GM19467 (cell line): ENCODE results near the gene RNF215.
"Not testable (repeated sequence)": the region's sequence is repeated elsewhere in the genome, so short reads cannot be mapped to it uniquely, and the experiment has no call there.

Experiments used
- ATAC-seq: cut with Tn5 transposase; IDR thresholded peaks from one replicate; pipeline ENCODE4 v1.9.1; 2021; ENCODE audit warnings: mild to moderate bottlenecking, moderate library complexity; ENCODE audit not compliant: unreplicated experiment

RNF215 gene

DNA sequence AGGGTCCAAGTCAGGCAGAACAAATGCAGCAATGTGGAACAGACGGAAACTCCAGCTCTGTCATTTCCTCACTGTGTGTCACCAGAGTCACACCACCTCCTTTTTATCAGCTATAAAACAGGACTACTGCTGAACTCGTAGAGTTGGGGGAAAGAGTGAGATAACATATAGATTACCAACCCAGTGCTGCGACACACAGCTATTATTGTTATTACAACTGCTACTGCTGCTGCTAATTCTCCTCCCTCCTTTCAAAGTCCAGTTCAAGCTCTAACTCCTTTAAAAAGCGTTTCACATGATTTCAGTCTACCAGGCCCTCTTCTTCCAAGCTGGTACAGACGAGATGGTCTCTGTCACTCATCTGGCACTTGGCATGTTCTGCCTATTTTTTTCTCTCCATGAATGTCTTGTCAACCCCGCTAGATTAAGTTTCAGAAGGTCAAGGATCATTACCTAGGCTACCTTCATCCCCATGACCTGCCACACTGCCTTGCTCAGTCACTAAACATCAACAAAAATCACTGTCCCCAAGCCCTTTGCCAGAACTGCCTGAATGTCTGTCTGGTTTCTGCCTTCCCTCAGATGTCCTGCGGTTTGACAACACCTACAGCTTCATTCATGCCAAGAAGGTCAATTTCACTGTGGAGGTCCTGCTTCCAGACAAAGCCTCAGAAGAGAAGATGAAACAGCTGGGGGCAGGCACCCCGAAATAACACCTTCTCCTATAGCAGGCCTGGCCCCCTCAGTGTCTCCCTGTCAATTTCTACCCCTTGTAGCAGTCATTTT, 34.7 kb upstream of the RNF215 start:
- no peak for ATAC-seq

DNA sequence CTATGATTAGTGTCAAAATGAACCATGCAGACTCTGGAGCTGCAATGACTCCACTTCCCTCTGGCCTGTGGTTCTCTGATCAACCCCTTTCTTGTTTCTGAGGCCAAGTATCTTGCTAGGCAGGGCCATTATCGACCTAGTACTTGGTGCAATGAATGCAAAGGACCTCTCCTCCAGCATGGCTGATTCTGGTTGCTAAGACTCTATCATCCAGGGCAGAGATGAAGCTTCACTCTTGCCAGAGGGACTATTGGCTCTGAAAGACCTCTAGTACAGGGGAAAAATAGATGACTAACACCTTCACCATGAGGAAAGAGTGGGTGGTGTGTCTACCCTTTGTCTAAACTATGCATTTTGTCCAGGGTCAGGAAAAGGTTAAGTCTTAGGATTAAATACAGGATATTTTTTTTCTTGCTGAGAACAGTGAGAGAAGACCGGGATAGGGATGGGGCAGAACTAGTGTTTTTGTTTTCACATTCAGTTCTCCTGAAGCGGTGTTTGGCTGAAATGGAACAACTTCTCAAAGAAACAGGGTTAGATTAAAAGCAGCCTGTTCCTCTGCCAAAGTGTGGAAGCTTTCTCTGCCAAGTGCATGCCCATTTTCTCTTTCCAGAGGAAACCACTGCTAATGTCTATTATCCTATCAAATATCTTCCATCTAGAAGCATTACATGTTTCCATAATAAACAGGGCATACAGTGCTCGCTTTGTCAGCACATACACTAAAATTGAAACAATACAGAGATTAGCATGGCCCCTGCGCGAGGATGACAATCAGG, 33.3 kb upstream of the RNF215 start:
- no peak for ATAC-seq

DNA sequence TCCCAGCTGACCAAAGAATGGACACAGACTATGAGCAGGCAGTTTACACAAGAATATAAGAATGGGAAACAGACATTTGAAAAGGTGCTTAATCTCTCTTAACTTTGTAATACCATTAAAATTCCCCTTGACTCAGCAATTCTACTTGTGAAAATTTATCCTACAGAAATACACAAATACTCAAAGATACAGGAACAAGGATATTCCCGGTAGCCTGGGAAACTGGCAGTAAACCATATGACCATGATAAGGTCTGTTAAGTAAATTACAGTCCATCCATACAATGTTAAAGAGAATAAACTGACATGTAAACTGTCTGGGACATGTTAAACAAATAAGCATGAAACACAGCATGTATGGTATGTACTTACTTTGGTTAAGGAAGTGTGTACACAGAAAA, 29.6 kb upstream of the RNF215 start:
- no peak for ATAC-seq

DNA sequence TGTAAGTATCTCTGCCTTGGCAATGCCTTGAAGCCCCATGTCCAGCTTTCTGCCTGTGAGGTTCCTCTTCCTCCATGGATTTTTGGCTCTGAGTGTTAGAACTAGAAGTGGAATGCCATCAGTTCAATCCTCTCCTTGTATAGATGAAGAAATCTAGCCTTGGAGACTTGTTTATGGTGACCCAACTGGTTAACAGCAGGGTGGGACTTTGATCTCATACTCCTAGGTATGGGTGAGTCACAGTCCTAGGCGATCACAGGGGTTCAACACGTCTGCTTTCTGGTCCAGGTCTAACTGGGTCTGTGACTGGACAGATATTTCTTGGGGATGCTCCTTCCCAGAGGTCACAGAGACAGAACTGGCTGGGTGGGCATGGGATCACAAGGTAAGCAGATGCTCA, 29.2 kb upstream of the RNF215 start:
- ATAC-seq, result no peak

DNA sequence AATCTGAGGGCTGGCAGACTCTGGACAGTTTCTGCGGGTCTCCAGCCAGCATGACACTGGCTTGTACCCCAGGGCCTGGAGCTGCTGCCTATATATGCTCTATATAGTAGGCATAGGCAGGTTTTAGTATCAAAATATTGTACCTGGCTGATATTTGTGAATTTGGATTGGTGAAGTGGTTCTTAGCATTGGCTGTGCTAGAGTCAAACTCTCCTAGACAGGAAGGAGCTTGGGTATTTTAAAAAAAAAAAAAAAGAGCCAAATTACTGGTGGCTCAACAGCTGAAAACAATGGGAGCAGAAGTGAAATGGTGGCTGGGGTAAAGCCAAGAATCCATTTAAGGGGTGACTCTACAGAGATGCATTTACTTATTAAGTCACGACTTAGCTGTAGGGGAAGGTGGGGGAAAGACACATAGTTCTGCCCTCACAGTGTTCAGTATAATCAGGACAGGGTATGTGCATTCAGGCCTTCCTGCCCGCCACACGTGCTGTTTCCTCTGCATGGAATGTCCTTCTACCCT, 27.4 kb upstream of the RNF215 start:
- ATAC-seq, result no peak

DNA sequence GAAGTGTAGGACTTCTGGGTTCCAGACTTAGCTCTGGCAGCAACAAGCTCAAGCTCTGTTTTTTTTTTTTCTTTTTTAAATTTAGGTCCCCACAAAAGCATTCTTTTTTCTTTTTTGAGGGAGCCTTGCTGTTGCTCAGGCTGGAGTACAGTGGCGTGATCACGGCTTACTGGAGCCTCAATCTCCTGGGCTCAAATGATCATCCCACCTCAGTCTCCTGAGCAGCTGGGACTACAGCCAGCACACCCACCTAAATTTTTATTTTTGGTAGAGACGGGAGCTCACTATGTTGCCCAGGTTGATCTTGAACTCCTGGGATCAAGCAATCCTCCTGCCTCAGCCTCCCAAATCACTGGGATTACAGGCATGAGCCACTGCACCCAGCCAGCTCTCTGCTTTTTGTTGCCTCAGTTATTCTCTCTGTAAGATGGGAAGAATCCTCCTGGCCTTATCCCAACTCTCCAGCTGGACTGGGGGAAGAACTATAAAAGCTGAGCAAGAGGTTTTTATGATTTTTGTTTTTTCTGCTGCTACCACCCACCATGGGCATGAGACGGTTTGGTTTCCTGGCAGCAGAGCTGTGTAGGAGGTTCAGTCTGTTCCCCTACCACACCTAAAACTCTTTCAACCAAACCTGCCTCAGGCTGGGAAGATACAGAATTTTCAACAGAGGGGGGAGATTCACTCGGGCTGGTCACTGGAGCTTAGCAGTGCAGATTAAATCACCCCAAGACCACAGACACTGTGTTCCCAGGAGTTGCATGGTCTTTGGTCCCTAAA, 26.7 kb upstream of the RNF215 start:
- ATAC-seq, result no peak

DNA sequence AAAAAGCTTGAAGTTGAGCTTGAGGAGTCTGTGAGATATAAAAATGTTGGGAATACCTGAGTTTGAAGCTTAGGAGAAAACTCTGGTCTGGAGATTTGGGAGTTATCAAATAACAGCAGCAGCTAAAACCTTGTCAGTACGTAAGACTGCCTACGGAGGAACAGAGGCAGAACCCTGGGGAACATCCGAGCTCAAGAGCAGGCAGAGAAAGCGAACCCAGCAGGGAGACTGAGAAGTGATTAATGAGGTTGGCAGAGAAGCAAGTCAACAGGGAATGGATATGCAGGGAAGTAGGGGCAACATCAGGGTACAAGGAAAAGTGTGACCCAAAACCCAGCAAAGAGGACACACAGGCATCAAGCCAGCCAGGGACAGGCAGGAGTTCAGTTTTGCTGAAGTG, 25.8 kb upstream of the RNF215 start:
- ATAC-seq, result no peak

DNA sequence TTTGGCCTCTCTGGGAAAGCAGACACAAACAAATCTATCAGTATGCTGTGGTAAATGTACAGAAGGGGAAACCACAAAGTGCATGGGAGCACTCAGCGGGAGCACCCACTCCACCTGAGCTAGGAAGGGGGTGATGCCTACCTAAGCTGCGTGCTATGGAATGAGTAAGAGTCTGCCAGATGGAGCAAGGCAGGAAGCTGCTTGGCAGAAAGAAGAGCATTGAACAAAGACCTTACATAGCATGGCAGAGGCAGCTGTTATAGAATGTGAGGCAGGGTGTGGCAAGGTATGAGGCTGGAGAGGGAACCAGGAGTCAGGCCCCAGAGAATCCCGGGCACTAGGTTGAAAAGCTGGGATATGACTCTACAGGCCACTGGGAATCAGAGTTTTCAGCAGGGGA, 24.6 kb upstream of the RNF215 start:
- no peak for ATAC-seq

DNA sequence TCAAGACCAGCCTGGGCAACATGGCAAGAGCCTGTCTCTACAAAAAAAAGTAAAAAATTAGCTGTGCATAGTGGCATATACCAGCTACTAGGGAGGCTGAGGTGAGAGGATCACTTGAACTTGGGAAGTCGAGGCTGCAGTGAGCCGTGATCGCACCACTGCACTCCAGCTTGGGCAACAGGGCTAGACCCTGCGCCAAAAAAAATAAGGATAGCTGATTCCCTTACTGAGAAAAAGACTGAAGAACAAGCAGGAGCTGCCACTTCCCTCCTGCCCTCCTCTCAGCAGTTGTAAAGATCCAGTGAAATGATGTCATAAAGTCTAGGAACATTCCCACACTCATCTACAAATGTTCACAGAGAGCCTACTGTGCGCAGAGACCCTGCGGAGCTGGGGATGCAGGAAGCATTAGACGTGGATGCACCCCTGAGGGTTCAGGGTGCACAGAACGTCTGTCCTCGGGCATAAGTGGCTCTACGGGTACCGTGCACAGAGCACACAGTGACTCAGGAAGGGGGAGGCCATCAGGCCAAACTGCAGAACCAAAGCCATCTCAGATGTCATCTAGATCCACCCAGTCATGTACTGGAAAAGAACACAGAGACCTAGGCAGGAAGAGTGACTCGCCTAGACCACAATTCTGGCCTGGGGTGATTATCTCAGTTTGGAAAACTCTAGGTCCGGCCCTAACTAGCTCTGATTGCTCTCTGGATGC, 21.3 kb upstream of the RNF215 start:
- ATAC-seq, result no peak

DNA sequence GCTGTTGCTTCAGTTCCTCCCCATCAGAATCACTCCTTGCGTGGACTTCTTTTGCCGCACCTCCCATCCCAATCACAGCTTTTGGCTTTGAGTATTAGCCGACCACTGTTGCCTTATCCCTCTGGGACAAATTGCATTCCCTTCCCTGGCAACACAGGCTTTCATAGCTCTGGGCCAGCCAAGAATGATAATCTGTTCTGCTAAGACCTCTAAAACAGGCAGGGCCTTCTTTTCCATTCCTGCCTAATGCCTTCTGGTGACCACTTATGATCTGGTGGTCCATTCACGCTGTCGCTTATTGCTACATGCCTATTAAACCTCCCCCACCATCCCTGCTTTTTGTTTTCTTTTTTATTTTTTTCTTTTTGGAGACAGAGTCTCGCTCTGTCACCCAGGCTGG, 19.2 kb upstream of the RNF215 start:
- ATAC-seq, result no peak

DNA sequence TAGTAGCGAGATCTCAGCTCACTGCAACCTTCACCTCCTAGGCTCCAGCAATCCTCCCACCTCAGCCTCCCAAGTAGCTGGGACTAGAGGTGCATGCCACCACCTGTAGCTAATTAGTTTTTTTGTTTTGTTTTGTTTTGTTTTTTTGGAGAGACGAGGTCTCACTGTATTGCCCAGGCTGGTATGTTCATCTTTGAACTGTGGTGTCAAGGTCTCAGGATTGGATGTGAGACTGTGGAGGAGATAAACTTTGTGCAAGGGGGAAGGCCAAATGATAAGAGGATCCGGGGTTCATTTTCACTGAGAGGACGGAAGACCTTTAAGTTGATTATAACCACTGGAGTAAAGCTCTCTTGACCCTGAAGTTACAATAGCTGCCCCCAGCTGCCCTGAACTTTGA, 18.5 kb upstream of the RNF215 start:
- ATAC-seq, result no peak

DNA sequence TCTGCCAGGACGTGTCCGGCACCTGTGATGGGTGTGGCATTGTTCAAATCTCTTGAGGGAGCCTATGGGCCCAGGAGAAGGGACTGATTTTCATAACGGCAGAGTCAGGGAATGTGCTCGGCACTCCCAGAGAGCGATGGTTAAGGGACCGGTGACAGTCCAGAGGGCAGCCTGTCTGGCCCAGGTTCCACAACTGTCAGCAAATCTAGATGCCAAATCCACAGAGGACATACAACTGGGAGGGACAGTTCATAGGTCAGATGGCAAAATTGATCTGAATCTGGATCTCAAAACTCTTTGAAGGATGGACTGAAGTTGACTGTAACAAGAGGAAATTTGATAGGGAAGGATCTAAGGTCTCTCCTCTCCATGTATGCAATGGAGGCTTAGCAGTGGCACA, 17.1 kb upstream of the RNF215 start:
- ATAC-seq, result no peak

DNA sequence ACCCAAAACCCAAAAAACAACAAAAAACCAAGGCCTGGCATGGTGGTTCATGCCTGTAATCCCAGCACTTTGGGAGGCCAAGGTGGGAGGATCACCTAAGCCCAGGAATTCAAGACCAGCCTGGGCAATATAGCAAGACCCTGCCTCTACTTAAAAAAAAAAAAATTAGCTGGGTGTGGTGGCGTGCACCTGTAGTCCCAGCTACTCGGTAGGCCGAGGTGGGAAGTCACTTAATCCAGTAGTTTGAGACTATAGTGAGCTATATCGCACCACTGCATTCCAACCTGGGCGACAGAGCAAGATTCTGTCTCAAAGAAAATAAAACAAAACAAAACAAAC, 15.5 kb upstream of the RNF215 start:
- not testable (repeated sequence) for ATAC-seq

DNA sequence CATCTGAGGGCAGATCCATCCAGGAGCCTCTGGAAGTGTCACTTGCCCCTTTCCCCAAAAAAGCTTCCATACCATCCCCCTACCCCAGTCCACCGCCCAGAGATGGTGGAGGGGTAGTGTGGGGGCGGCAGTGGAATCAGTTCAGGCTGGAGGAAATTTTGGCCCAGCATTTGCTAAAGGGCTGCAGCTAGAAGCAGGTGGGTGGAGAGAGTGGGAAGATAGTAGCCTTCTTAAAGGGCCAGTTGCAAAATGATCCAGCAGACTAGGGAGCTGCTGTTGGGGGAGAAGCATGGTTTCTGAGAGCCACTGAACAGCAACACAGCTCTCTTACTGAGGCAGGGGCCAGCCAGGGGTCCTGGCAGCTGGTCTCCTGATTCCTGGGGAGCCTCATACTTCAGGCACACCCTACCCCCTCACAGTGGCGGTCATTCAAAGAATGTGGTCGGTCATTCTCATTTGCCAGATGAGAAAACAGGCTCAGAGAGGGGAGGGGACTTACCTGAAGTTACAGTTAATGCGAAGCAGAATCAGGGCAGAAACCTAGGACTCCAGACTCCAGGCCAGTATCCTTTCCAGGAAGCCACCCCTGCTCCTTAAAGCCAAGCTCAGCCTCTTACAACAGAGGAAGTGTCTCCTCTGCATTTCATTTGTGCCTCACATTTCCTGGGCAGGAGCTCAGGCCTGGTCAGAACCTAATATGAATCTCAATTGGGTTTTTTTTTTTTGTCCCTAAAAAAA, 15.0 kb upstream of the RNF215 start:
- ATAC-seq, result no peak

DNA sequence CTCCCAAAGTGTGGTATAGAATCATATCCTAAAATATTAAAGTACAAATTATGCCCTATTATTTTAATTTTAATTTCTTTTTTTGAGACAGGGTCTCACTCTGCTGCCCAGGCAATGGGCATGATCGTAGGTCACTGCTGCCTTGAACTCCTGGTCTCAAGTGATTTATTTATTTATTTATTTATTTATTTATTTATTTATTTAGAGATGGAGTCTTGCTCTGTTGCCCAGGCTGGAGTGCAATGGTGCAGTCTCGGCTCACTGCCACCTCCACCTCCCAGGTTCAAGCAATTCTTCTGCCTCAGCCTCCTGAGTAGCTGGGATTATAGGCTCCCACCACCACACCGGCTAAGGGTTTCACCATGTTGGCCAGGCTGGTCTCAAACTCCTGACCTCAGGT, 13.8 kb upstream of the RNF215 start:
- not testable (repeated sequence) for ATAC-seq

DNA sequence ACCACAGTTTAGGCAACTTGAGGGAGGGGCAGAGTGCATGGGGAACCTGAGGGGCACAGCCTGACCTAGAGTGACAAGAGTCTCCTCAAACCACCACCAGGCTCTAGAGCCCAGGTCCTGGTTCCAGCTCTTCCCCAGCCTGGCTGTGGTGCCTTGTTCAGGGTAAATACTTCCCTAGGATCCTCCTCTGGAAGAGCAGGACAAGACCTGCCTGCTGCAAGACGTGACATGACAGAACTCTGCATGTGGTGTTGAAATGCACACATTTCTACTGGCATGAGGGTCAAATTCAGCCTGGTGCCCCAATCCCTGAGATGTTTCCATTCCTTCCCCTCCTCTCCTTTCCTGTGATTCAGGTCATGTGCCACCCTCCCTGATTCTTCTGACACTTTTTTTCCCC, 12.9 kb upstream of the RNF215 start:
- ATAC-seq, result no peak

DNA sequence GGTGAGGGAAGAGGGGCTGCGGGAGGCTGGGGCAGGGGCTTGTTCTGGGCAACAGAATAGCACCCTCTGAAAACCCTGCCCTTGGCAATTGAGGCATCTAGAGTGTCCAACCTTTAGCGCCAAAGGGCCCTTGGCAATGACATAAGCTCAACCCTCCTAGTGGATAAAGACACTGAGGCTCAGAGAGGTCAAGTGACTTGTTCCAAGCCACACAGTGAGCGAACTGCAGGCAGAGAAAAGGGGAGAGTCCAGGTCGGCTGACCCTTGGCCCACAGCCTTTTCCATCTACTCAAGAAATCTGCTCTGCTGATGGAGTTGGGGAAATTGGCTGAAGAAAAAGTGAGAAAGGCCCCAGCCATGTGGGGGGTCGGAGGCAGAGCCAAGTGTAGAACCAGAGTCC, 12.5 kb upstream of the RNF215 start:
- ATAC-seq, result no peak

DNA sequence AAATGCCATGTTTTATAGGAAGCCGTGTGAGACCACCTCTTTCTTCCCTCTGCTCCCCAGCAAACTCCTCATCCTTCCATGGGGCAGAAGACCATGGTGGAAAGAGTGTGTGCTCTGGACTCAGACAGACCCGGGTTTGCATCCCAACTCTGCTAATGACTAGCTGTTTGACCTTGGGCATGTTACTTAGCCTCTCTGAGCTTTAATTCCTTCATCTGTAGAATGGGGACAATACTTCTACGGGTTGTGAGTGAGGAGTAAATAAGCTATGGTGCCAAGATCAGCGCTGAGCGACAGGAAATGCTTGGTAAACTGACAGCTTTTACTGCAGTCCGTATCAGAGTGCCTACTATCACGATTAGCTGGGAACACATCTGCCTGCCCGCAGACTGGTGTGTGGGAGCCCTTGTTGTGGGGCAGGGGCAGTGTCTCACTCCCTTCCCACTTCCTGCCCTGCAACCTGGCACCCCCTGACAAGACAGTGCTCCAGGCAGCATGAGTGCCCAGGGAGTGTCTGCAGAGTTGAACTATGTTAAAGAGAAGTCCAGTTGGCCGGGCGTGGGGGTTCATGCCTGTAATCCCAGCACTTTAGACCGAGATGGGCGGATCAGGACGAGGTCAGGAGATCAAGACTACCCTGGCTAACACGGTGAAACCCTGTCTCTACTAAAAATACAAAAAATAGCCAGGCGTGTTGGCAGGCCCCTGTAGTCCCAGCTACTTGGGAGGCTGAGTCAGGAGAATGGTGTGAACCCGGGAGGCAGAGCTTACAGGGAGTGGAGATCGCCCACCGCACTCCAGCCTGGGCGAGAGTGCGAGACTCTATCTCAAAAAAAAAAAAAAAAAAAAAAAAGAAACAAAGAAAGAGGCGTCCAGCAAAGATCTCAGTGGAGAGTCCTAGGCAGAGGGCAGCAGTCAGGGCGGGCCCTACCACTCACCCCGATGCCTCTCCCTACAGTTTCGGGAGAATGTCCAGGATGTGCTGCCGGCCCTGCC, 11.8 kb upstream of the RNF215 start:
- no peak for ATAC-seq
